ENCODE measurements around the gene YIPF2. TPM values are rescaled to one million over a fixed set of nuclear protein-coding genes. Genes with fewer than 3 reads are reported as not detected.

Gene YIPF2
- total and polyA plus RNA-seq, 12 donors: 13.7 to 36.7 (median 17.2) TPM

GRCh38 chr19:10916602-10917001, 11.8 kb downstream of the YIPF2 start:
- WGBS, 2 donors: 99% methylated on average over 6 of the region's 6 CpGs
- no peak for TF ChIP-seq CTCF (IDR thresholded peaks at IDR 0.05)
- Histone ChIP-seq H3K36me3 (peaks cover 0 to 99% (median 28%) of the 10 kb centered on the region in 9 donors), H3K27me3 (no peaks in the 10 kb centered on the region), H3K4me3 (no peak overlapping the region), H3K27ac (no peak overlapping the region), H3K4me1 (no peaks in the 10 kb centered on the region), H3K9me3 (no peaks in the 10 kb centered on the region)
- ATAC-seq: no peak
- no peak for DNase-seq
- intact Hi-C loops (cut with DNase I): no loop called here

- H3K4me3 ChIP-seq: no peak overlapping the region
- no peaks in the 10 kb centered on the region for H3K4me1 ChIP-seq
- H3K27me3 ChIP-seq: no peaks in the 10 kb centered on the region
- ATAC-seq (peak in 2 of 8 donors; percentile 20), DNase-seq (no peak)
- no peaks in the 10 kb centered on the region for H3K9me3 ChIP-seq
- peaks cover 0 to 99% (median 37%) of the 10 kb centered on the region in 9 donors for H3K36me3 ChIP-seq
- intact Hi-C loops (cut with DNase I): no loop called here
- no peak for TF ChIP-seq CTCF (IDR thresholded peaks at IDR 0.05)
- whole genome bisulfite sequencing, 2 donors: 86 to 88% methylated on average over 19 of the region's 19 CpGs
- no peak overlapping the region for H3K27ac ChIP-seq
Measured at GRCh38 chr19:10915130-10916091, 13.0 kb downstream of the YIPF2 start.

GRCh38 chr19:10913716-10914340, 14.6 kb downstream of the YIPF2 start:
- TF ChIP-seq CTCF (IDR thresholded peaks at IDR 0.05): no peak
- DNase-seq (no peak), ATAC-seq (peak in 2 of 8 donors; percentile 9 to 10)
- no peaks in the 10 kb centered on the region for H3K9me3 ChIP-seq
- intact Hi-C loops (cut with DNase I): no loop called here
- peaks cover 0 to 99% (median 40%) of the 10 kb centered on the region in 9 donors for H3K36me3 ChIP-seq
- H3K27ac ChIP-seq: no peak overlapping the region
- H3K4me1 ChIP-seq: no peaks in the 10 kb centered on the region
- H3K27me3 ChIP-seq: no peaks in the 10 kb centered on the region
- no peak overlapping the region for H3K4me3 ChIP-seq
- 94 to 97% methylated on average over 24 of the region's 24 CpGs for WGBS, 2 donors

GRCh38 chr19:10912619-10913018, 15.8 kb downstream of the YIPF2 start:
- H3K36me3 ChIP-seq: peaks cover 0 to 99% (median 49%) of the 10 kb centered on the region in 9 donors

More at GRCh38 chr19:10912619-10913018, 15.8 kb downstream of the YIPF2 start:
- ATAC-seq (no peak), DNase-seq (no peak)
- Histone ChIP-seq H3K27me3 (no peaks in the 10 kb centered on the region), H3K4me3 (no peak overlapping the region), H3K4me1 (no peaks in the 10 kb centered on the region), H3K27ac (no peak overlapping the region), H3K9me3 (no peaks in the 10 kb centered on the region)
- intact Hi-C loops (cut with DNase I): no loop called here
- no peak for TF ChIP-seq CTCF (IDR thresholded peaks at IDR 0.05)
- WGBS, 2 donors: 96% methylated on average over 18 of the region's 18 CpGs
